Mesothelial cell of epicardium (in vitro differentiated cells): ENCODE measurements around the gene FAM174C. TPM values are rescaled to one million over a fixed set of nuclear protein-coding genes. Genes with fewer than 3 reads are reported as not detected.

Experiments
- DNase-seq, 2 experiments: peaks; one replicate each; pipeline ENCODE4 v3.0.0; 2021; ENCODE audit warnings: low spot score in 2 of 2; ENCODE audit not compliant: unreplicated experiment in 2 of 2
- H3K27ac Mint-ChIP-seq: 2 replicates; pipeline ENCODE4 v1.8.0; 2021; ENCODE audit warnings: mixed read lengths
- H3K27me3 Mint-ChIP-seq: 2 replicates; pipeline ENCODE4 v1.8.0; 2021; ENCODE audit warnings: low read depth, mixed read lengths
- H3K36me3 Mint-ChIP-seq: 2 replicates; pipeline ENCODE4 v1.8.0; 2021; ENCODE audit warnings: mixed read lengths
- H3K4me1 Mint-ChIP-seq: 2 replicates; pipeline ENCODE4 v1.8.0; 2021; ENCODE audit warnings: mixed read lengths
- H3K4me3 Mint-ChIP-seq: 2 replicates; pipeline ENCODE4 v1.8.0; 2021; ENCODE audit warnings: mild to moderate bottlenecking, moderate library complexity, mixed read lengths
- H3K9me3 Mint-ChIP-seq: 2 replicates; pipeline ENCODE4 v1.8.0; 2021; ENCODE audit warnings: mixed read lengths
- CTCF ChIP-seq: fragments of 200-600 bp; sonication (generic); IDR thresholded peaks from one replicate; pipeline ENCODE4 v1.5.0; 2021; ENCODE audit warnings: antibody characterized with exemption; ENCODE audit not compliant: unreplicated experiment
- total RNA-seq: library from RNA; stranded (reverse); gene quantifications from 3 replicates; pipeline ENCODE4 v1.2.1, GENCODE V29; 2021

FAM174C gene
- total RNA-seq, 1 donor from 2014 or later = 24.4 TPM

DNA sequence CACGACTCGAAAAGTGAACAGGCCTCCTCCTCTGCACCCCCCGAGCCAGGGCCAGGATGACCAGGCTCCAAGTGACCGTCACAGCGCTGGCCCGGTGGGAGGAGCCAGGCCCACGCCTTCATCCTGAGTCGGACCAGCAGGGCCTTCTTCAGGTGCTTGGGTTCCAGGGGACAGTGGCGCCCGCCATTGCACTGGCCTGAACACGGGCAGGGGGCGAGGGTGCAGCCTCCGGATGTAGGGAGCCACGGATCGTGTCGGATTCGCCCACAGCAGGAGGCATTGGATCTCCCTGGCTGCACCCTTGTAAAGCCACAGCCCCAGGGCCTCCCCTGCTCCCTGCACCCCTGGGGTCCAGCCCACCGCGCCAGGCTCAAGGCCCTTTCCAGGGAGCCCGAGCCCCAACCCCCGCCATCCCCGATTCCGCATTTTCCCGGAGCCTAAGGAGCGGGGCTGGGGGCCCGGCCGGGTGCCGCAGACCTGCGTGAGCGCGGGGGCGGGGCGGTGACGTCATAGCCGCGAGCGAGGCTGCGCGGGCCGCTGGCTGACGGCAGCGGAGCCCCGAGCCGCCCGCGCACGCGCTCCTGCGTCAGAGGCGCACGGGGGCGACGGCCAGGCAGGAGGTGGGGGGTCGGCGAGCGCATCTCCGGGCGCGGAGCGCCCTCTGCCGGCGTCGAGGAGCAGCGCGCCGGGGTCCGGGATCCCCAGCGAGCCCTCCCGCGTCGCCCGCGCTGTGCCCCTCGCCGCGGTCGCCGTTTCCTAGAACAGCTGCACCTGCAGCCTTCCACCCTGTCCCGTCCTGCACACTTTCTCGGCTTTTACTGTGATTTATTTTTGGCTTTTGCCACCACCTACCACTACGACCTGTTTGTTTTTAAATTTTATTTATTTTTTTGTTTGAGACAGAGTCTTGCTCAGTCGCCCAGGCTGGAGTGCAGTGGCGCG, 35.3 kb upstream of the FAM174C start:
- H3K27me3 Mint-ChIP-seq = no peaks in the 10 kb centered on the region
- peak; percentile 96 to 97 for DNase-seq
- H3K4me1 Mint-ChIP-seq = peaks cover 24% of the 10 kb centered on the region
- peak overlapping the region; percentile 80 for H3K27ac Mint-ChIP-seq
- peak overlapping the region; percentile 72 for H3K4me3 Mint-ChIP-seq
- H3K9me3 Mint-ChIP-seq = no peaks in the 10 kb centered on the region
- peak; percentile 88 for TF ChIP-seq CTCF
- no peaks in the 10 kb centered on the region for H3K36me3 Mint-ChIP-seq

DNA sequence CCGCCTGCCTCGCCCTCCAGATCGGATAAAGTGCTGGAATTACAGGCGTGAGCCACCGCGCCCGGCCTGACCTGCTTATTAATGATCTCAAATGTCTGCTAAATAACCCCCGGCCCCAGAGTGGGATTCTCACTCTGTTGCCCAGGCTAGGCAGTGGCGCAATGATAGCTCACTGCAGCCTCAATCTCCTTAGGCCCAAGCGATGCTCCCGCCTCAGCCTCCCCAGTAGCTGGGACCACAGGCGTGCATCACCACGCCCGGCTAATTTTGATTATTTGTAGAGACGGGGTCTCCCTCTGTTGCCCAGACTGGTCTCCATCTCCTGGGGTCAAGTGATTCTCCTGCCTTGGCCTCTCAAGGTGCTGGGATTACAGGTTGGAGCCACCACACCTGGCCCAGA, 34.4 kb upstream of the FAM174C start:
- no peak for TF ChIP-seq CTCF

GRCh38 chr19:1241417-1242095, 33.8 kb upstream of the FAM174C start, which contains the start of gene ATP5F1D:
Gene ATP5F1D, plus strand, starts transcription at chr19:1241751. Its CDS starts 100 bp downstream, at chr19:1241851.
- Mint-ChIP-seq H3K9me3 (no peaks in the 10 kb centered on the region), H3K27ac (peak within 1 kb of the TSS; percentile 92), H3K4me3 (peak within 1 kb of the TSS; percentile 76), H3K27me3 (no peaks in the 10 kb centered on the region), H3K36me3 (no peaks in the 10 kb centered on the region), H3K4me1 (peaks cover 24% of the 10 kb centered on the region)
- TF ChIP-seq CTCF = no peak
- DNase-seq = peak; percentile 84 to 85

More for the DNA sequence above, 34.4 kb upstream of the FAM174C start:
- DNase-seq = no peak
- H3K9me3 Mint-ChIP-seq = no peaks in the 10 kb centered on the region
- H3K27ac Mint-ChIP-seq = peak overlapping the region; percentile 92
- H3K36me3 Mint-ChIP-seq = no peaks in the 10 kb centered on the region
- H3K4me1 Mint-ChIP-seq = peaks cover 24% of the 10 kb centered on the region
- peak overlapping the region; percentile 72 for H3K4me3 Mint-ChIP-seq
- no peaks in the 10 kb centered on the region for H3K27me3 Mint-ChIP-seq

DNA sequence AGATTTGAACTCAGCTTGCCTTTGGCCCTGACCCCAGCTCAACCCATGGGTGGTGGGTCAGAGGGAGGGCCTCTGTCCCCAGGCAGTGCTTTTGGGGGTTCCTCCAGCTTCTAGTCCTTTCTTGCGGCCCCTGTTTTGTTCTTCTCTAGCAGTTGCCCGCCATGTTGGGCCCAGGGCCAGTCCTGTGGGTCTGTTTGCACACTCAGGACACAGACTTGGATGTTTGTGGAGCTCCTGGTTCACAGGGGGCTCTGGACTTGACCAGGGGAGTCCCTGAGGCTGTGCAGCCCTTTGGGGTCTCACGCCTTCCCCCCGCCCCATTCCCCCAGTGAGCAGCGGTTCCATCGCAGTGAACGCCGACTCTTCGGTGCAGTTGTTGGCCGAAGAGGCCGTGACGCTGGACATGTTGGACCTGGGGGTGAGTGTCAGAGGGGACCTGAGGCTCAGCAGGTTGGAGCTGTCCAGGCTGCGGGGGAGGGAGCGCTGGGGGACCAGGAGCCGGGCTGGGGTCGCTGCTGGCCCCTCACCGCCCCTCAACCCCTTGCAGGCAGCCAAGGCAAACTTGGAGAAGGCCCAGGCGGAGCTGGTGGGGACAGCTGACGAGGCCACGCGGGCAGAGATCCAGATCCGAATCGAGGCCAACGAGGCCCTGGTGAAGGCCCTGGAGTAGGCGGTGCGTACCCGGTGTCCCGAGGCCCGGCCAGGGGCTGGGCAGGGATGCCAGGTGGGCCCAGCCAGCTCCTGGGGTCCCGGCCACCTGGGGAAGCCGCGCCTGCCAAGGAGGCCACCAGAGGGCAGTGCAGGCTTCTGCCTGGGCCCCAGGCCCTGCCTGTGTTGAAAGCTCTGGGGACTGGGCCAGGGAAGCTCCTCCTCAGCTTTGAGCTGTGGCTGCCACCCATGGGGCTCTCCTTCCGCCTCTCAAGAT, 31.3 kb upstream of the FAM174C start:
- no peaks in the 10 kb centered on the region for H3K36me3 Mint-ChIP-seq
- H3K27me3 Mint-ChIP-seq = no peaks in the 10 kb centered on the region
- peaks cover 15% of the 10 kb centered on the region for H3K4me1 Mint-ChIP-seq
- H3K4me3 Mint-ChIP-seq = peak overlapping the region; percentile 47
- TF ChIP-seq CTCF = peak; percentile 77
- peak overlapping the region; percentile 77 for H3K27ac Mint-ChIP-seq
- DNase-seq = peak; percentile 76 to 90
- no peaks in the 10 kb centered on the region for H3K9me3 Mint-ChIP-seq
